Retinal pigment epithelial cell (primary cell): ENCODE measurements around the gene NTSR2.

Source experiments
- DNase-seq: peaks from one replicate; pipeline ENCODE4 v3.0.0-alpha.2; 2010; ENCODE audit warnings: low read depth
- H3K4me3 ChIP-seq: 2 replicates; pipeline ENCODE4 v1.5.1; 2011; ENCODE audit warnings: mild to moderate bottlenecking, low read length, control low read depth, moderate library complexity
- CTCF ChIP-seq: conservative IDR thresholded peaks from 2 replicates; pipeline ENCODE4 v1.5.1; 2011; ENCODE audit warnings: low read depth, low read length, control low read depth, inconsistent platforms

The NTSR2 gene

GRCh38 chr2:11617984-11618707 lies 51.8 kb downstream of the NTSR2 start:
- H3K4me3 ChIP-seq = no peak overlapping the region
- TF ChIP-seq CTCF = no peak
- DNase-seq = no peak

- no peak for DNase-seq
- TF ChIP-seq CTCF = no peak
- H3K4me3 ChIP-seq = no peak overlapping the region
These were observed 52.5 kb downstream of the NTSR2 start for GRCh38 chr2:11617527-11617926.

- no peak for DNase-seq
- no peak overlapping the region for H3K4me3 ChIP-seq
- TF ChIP-seq CTCF = no peak
These were observed 53.1 kb downstream of the NTSR2 start for GRCh38 chr2:11616851-11617415.

- DNase-seq = no peak
- no peak overlapping the region for H3K4me3 ChIP-seq
- no peak for TF ChIP-seq CTCF
These were observed 53.8 kb downstream of the NTSR2 start for GRCh38 chr2:11616097-11616687.

- H3K4me3 ChIP-seq = no peak overlapping the region
- DNase-seq = no peak
- no peak for TF ChIP-seq CTCF
These were observed 54.8 kb downstream of the NTSR2 start for GRCh38 chr2:11615209-11615608.

GRCh38 chr2:11613297-11613696 lies 56.7 kb downstream of the NTSR2 start:
- no peak for DNase-seq
- H3K4me3 ChIP-seq = no peak overlapping the region
- no peak for TF ChIP-seq CTCF
